ENCODE data around the gene NSUN2.

The NSUN2 gene

DNA sequence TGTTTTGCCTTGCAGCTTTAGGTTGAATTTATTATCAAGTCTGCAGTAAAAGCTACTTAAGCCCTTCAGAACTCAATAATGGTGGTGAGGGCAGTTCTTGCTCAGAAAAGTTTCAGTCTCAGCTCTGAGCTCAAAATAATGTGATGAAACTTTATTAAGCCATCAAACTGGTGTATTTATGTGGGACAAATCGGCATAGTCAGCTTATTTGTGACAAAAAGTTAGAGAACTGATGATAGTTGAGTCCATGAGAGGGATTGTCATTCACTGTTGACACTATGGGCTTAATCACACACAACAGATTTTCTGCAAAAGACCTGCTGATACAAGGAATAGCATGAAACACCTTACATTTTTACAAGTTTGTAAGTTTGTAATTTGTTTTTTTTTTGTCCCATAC, 9.8 kb upstream of the NSUN2 start:
- DNase-seq, result no peak

GRCh38 chr5:6638236-6638635, 5.4 kb upstream of the NSUN2 start:
- DNase-seq, result no peak

DNA sequence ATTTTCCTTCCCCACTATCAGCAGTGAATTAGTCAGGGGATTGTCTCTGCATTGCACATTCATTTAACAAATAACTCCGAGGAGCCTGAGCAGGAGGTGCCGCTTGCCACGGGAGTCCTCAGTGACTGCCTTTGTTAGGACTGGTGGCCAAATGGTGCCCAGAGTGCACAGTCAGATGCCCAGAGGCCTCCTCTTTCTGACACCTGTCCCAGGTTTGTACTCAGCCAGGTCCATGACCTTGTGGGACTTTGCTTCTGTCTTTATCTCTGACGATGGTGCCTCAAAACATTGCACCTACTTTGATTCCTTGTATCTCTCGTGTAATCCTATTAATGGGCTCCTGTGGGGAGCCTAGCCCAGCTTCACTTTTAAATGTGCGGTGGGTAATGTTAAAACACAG, 4.7 kb upstream of the NSUN2 start:
- DNase-seq, result no peak

DNA sequence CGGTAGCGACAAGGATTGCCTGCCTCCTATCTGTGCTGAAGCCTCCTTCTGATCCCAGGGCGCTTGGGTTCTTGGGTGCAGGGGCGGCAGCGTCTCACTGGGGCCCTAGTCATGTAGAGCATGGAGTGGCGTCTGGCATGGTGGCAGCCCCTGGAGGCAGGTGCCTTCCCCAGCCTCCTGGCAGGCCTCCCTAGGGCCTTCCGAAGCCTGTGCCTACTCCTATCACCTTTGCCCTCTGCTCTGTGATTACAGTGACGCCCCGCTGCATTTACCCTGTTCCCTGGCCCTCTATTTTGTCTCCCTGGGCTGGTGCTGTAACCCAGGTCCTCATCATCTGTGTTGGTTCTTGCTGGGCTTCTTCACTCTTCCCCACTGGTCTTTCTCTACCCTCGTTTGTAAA, 4.2 kb upstream of the NSUN2 start:
- no peak for DNase-seq

GRCh38 chr5:6636293-6636692, 3.4 kb upstream of the NSUN2 start:
- no peak for DNase-seq

GRCh38 chr5:6634788-6635430, 2.1 kb upstream of the NSUN2 start:
- DNase-seq, result no peak

GRCh38 chr5:6634306-6634705, 1.5 kb upstream of the NSUN2 start:
- no peak for DNase-seq

DNA sequence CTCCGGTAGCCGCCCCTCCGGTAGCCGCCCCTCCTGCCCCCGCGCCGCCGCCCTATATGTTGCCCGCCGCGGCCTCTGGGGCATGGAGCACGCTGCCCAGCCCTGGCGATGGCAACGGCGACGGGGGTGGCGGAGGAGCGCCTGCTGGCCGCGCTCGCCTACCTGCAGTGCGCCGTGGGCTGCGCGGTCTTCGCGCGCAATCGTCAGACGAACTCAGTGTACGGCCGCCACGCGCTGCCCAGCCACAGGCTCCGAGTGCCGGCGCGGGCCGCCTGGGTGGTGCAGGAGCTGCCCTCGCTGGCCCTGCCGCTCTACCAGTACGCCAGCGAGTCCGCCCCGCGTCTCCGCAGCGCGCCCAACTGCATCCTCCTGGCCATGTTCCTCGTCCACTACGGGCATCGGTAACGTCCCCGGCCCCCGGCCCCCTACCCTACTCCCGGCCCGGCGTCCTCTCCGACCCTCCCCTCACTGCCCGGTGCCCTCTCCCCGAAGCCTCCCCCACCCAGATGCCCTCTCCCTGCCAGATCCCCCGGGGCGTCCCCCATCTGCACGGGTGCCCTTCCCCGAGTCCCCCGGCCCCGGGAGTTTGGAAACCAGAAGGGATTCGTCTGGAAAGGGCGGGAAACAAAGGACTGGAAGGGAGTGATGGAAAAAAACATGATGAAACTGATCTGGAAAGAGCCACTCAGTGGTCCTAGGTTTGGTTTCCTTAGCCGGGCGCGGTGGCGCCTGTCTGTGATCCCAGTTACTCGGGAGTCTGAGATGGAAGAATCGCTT, 813 bp upstream of the NSUN2 start:
- DNase-seq, result no peak

GRCh38 chr5:6632324-6632887, 438 bp downstream of the NSUN2 start:
- DNase-seq, result no peak

DNA sequence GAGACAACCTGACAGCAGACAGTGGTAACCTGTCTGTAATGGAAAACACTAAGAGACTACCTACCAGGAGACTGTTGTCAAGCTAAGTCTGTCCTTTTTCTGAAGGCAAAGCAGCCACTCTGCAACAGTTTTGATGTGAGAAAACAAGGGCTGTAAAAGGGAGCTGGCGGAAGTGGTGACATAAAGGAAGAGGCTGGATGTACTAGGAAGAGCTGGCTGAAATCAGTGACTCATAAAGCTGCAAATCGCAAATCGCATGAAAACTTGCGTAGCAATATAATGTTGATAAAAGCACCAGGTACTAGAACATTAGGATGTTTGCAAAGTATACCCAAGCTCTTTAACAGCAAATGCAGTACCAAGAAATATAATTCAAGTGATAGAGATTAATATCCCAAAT, 1.4 kb downstream of the NSUN2 start:
- no peak for DNase-seq

GRCh38 chr5:6626508-6626907, 6.3 kb downstream of the NSUN2 start:
- DNase-seq, result no peak

DNA sequence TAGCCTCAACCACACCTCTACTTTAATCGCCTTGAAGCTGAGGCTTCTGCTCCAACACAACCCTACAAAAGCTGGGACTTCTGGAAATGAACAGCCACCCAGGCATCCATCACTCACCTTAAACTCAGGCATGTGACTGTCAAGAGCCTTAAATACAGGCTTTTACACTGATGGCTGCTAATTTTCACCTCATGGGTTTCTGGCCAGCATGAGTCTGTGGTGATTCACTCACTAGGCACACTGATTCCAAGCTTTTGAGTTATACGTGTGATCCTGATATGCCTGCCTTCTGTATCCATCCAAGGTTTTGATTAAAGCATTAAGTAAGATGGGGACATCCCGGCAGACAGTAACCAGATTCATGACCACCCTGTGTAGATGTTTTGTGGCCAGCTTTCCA, 8.9 kb downstream of the NSUN2 start:
- DNase-seq, result no peak

DNA sequence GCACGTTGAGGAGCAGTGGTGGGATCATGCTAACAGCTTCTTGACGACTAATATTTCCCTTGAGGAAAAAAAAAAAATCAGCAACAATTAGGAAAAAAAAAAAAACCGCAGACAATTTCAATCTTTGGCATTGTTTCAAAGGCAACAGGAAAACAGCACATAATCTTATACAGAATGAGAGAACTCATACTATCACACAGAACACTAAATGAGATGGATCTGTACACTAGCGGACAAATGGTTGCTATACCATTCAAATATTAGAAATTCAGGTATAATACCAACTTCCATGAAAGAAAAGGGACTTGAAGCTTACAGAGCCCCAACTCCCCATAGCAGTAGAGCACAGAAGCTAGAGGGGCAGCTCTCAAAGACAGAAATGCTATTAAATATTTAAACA, 9.6 kb downstream of the NSUN2 start:
- no peak for DNase-seq

DNA sequence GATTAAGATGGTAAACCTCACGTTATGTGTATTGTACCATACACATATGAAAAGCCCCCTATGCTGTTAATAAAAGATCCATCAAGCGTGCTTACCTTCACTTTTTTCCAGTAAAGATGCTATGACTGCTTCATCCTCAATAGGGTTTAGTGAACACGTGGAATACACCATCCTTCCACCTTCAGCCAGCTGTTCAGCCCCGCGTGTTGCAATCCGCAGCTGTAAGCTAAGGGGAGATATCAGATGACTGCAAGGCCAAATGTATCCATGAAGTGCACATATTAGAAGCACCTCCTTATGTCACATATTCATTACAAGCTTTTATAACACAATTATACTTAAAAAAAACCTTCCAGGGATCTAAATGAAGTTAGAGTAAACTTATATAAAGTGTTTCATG, 16.2 kb downstream of the NSUN2 start:
- DNase-seq, result no peak

- DNase-seq, result no peak
These were observed 17.6 kb downstream of the NSUN2 start for GRCh38 chr5:6615034-6615815.

DNA sequence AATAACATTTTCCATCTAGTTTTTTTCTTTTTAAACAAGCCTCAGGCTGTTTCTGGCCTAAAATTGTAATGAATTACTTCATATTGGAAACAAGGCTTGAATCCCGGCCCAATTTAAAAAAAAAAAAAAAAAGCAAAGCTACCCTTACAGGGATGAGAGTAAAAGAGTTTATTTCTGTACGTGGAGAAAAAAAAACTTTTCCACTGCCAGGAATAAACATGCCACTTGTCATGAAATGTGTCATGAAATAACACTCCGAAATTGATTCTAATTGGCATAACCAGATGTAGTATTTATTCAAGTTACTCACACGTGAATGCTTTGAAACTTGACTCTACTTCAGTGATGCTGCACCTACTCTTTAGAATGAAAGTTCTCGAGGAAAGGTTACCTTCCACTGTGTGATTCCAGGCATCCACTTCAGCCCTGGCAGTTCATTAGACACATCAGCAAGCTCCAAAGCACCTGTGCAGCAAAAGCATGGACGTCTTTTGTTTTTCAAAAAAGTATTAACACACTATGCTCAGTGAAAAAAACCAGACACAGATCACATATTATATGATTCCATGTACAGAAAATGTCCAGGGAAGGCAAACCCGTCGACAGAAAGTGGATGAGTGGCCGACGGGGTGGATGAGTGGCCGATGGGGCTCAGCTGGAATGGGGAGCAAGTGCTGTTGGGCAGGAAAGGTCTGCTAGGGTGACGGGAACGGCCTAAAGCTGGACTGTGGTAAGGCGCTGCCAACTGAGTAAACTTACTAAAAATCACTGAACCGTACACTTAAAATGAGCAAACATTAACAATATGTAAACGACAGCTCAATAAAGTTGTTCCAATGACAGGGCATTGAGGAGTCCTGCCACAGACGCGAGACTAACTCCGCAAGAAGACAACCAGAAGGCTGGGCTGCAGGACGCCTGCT, 21.2 kb downstream of the NSUN2 start:
- DNase-seq, result no peak

- no peak for DNase-seq
These were observed 24.8 kb downstream of the NSUN2 start for GRCh38 chr5:6608016-6608415.

DNA sequence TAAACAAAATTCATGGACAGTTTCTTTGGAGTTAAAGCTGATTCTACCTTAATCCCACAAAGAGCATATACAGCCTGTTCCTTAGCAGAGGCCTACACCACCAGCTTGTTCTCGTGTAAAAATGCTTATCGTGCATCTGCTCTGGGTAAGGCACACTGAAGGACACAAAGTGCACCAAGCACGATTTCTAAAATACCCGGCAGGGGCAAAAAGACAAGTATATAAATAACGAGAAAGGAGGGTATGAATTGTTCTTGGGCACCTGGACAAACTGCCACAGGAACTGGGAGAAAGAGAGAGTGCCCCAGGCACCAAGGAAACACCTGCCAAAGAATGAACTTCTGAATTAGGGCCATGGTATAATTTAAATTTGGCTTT, 25.3 kb downstream of the NSUN2 start:
- no peak for DNase-seq

DNA sequence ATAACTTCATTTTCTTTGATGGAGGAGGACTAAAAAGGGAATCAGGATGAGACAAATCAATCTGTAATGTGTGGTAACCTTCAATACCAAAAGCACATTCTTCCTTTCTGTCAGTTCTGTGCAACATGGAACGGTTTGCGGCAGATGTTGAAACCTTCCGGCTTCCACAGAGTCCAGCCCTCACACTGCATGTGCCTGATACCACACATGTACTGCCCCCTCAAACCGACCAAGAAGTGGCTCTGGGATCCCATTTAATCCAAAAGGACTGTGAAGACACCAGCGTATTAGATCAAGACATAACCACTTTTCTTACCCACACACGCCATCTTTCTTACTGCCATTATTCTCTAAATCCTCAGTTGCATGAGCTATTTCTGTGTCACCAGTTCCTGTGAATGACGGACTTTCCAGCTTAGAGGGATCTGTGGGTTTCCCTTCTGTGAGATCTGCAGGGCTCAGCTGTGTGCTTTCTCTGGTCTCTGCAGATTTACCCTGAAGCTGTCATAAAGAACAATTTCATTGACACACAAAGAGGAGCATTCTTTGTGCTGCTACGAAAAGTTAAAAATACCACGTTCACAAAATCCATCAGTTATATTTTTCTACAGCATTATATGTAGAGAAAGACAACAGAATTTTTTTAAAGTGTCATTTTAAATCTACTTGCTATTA, 25.8 kb downstream of the NSUN2 start:
- DNase-seq, result no peak

DNA sequence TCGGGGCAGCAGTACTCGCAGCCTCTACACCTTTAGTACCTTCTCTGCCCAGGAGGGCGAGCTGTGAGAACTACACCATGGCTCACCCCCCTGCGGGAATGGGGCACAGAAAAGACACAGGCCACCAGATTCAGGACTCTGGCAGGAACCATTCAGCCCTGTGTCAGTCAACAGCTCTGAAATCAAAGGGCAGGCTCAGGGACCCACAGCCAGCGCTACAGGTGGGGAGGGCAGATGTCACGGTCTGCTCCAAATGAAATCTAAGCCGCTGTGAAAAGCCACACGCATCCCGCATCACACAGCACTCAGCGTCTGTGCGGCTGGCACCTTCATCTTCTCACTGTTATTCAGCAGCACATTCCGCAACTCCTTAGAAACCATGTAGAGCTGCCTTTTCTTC, 27.9 kb downstream of the NSUN2 start:
- DNase-seq, result no peak

- DNase-seq, result no peak
These were observed 28.5 kb downstream of the NSUN2 start for GRCh38 chr5:6604341-6604740.

DNA sequence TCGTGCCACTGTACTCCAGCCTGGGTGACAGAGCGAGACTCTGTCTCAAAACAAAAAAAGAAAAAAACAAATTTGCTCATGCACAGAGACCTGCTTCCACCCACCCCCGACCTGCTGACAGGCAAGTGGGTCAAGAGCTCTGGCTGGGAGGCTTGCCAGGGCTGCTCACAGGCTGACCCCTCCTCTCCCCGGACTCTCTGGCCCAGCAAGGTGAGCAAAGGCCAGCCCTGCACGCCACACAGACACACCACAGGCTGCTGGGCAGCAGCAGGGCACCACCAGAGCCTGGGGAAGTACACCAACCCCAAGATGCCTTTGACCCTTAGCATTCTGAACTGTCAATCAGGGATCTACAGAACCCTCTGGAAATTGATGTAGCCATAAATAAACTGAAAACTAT, 29.2 kb downstream of the NSUN2 start:
- DNase-seq, result no peak
